ENCODE measurements around the gene CCDC28A.

The CCDC28A gene

GRCh38 chr6:138803331-138803730 is 29.8 kb downstream of the CCDC28A start:
- TF ChIP-seq CTCF (IDR thresholded peaks at IDR 0.05; ENCODE audit: control extremely low read depth, extremely low read depth, low read depth, missing control alignments), result no peak
- ChIA-PET CTCF (interaction anchor here (0.9 to 5.1 kb wide), 2 partner anchors 12 to 185 kb away, joined by 3 to 29 read pairs; partner anchors contain the start of gene REPS1), POLR2A (no interaction called here)
- no peak for DNase-seq (ENCODE audit: extremely low spot score)

GRCh38 chr6:138803861-138804260 is 30.3 kb downstream of the CCDC28A start:
- ChIA-PET POLR2A (no interaction called here), CTCF (interaction anchor here (0.9 to 5.1 kb wide), 3 partner anchors 12 to 216 kb away, joined by 3 to 29 read pairs (median 3); partner anchors contain the start of gene REPS1)
- no peak for DNase-seq (ENCODE audit: extremely low spot score)
- TF ChIP-seq CTCF (IDR thresholded peaks at IDR 0.05; ENCODE audit: control extremely low read depth, extremely low read depth, low read depth, missing control alignments), result no peak

GRCh38 chr6:138805016-138805765 is 31.6 kb downstream of the CCDC28A start:
- ChIA-PET CTCF (interaction anchor here (1.5 to 5.1 kb wide), 2 partner anchors 10 to 217 kb away, joined by 3 to 29 read pairs; no protein-coding TSS in a partner anchor), POLR2A (no interaction called here)
- TF ChIP-seq CTCF (IDR thresholded peaks at IDR 0.05; ENCODE audit: control extremely low read depth, extremely low read depth, low read depth, missing control alignments), result no peak
- no peak for DNase-seq (ENCODE audit: extremely low spot score)

- DNase-seq (ENCODE audit: extremely low spot score), result no peak
- CTCF ChIA-PET, result interaction anchor here (2.0 to 5.1 kb wide), 2 partner anchors 9 to 180 kb away, joined by 5 to 29 read pairs; no protein-coding TSS in a partner anchor
- no peak for TF ChIP-seq CTCF (IDR thresholded peaks at IDR 0.05; ENCODE audit: control extremely low read depth, extremely low read depth, low read depth, missing control alignments)
- POLR2A ChIA-PET, result interaction anchor here (0.7 kb wide), 1 partner anchor 202 kb away, joined by 3 read pairs; no protein-coding TSS in a partner anchor
Measured at GRCh38 chr6:138806889-138807288, 33.3 kb downstream of the CCDC28A start.

GRCh38 chr6:138809677-138810076 is 36.1 kb downstream of the CCDC28A start:
- ChIA-PET POLR2A (interaction anchor here (1.1 kb wide), 1 partner anchor 170 kb away, joined by 4 read pairs; no protein-coding TSS in a partner anchor), CTCF (no interaction called here)
- no peak for DNase-seq (ENCODE audit: extremely low spot score)
- no peak for TF ChIP-seq CTCF (IDR thresholded peaks at IDR 0.05; ENCODE audit: control extremely low read depth, extremely low read depth, low read depth, missing control alignments)

GRCh38 chr6:138811866-138812265 is 38.3 kb downstream of the CCDC28A start:
- TF ChIP-seq CTCF (IDR thresholded peaks at IDR 0.05; ENCODE audit: control extremely low read depth, extremely low read depth, low read depth, missing control alignments), result no peak
- no peak for DNase-seq (ENCODE audit: extremely low spot score)
- ChIA-PET POLR2A (no interaction called here), CTCF (interaction anchor here (1.0 to 2.2 kb wide), 6 partner anchors 18 to 228 kb away, joined by 3 to 4 read pairs (median 4); no protein-coding TSS in a partner anchor)

Measured in GM10248 (cell line).